ACC112 (cell line): ENCODE measurements around the gene LAMA2.

Source experiments
- H2AFZ ChIP-seq: fragments of 200-600 bp; sonication (generic); one replicate; pipeline ENCODE4 v1.6.0; 2017; ENCODE audit warnings: antibody characterized with exemption, low read length; ENCODE audit not compliant: unreplicated experiment
- H3K27ac ChIP-seq: fragments of 200-600 bp; sonication (generic); 2 replicates; pipeline ENCODE4 v1.5.1; 2014; ENCODE audit warnings: low read depth, mild to moderate bottlenecking, antibody characterized with exemption, low read length, moderate library complexity
- H3K27me3 ChIP-seq: fragments of 200-600 bp; sonication (generic); 2 replicates; pipeline ENCODE4 v1.6.1; 2014; ENCODE audit warnings: mild to moderate bottlenecking, antibody characterized with exemption, low read length, moderate library complexity, mixed read lengths; ENCODE audit not compliant: insufficient read depth
- H3K36me3 ChIP-seq: fragments of 200-600 bp; sonication (generic); 2 replicates; pipeline ENCODE4 v1.6.1; 2016; ENCODE audit warnings: mild to moderate bottlenecking, antibody characterized with exemption, low read length, moderate library complexity, mixed read lengths; ENCODE audit not compliant: insufficient read depth
- H3K4me1 ChIP-seq: fragments of 200-600 bp; sonication (generic); one replicate; pipeline ENCODE4 v1.6.1; 2016; ENCODE audit warnings: low read length, mixed read lengths; ENCODE audit not compliant: insufficient read depth, unreplicated experiment, control insufficient read depth
- H3K4me3 ChIP-seq: fragments of 200-600 bp; sonication (generic); 2 replicates; pipeline ENCODE4 v1.5.1; 2014; ENCODE audit warnings: mild to moderate bottlenecking, low read depth, low read length
- H3K79me2 ChIP-seq: fragments of 200-600 bp; sonication (generic); one replicate; pipeline ENCODE4 v1.6.0; 2016; ENCODE audit warnings: low read length; ENCODE audit not compliant: control insufficient read depth, unreplicated experiment, insufficient read depth

The LAMA2 gene

GRCh38 chr6:128914051-128914450, 31.1 kb downstream of the LAMA2 start:
- no peaks in the 10 kb centered on the region for H3K36me3 ChIP-seq
- peaks cover 5% of the 10 kb centered on the region for H3K4me1 ChIP-seq
- H3K4me3 ChIP-seq: no peak overlapping the region
- H3K27me3 ChIP-seq: no peaks in the 10 kb centered on the region
- no peak overlapping the region for H3K27ac ChIP-seq
- no peak overlapping the region for H2AFZ ChIP-seq
- H3K79me2 ChIP-seq: peaks cover 2% of the 10 kb centered on the region

GRCh38 chr6:128918886-128919285, 35.9 kb downstream of the LAMA2 start:
- peaks cover 14% of the 10 kb centered on the region for H3K4me1 ChIP-seq
- H2AFZ ChIP-seq: no peak overlapping the region
- no peaks in the 10 kb centered on the region for H3K36me3 ChIP-seq
- no peaks in the 10 kb centered on the region for H3K79me2 ChIP-seq
- no peaks in the 10 kb centered on the region for H3K27me3 ChIP-seq
- peak overlapping the region; percentile 57 for H3K27ac ChIP-seq
- H3K4me3 ChIP-seq: no peak overlapping the region

DNA sequence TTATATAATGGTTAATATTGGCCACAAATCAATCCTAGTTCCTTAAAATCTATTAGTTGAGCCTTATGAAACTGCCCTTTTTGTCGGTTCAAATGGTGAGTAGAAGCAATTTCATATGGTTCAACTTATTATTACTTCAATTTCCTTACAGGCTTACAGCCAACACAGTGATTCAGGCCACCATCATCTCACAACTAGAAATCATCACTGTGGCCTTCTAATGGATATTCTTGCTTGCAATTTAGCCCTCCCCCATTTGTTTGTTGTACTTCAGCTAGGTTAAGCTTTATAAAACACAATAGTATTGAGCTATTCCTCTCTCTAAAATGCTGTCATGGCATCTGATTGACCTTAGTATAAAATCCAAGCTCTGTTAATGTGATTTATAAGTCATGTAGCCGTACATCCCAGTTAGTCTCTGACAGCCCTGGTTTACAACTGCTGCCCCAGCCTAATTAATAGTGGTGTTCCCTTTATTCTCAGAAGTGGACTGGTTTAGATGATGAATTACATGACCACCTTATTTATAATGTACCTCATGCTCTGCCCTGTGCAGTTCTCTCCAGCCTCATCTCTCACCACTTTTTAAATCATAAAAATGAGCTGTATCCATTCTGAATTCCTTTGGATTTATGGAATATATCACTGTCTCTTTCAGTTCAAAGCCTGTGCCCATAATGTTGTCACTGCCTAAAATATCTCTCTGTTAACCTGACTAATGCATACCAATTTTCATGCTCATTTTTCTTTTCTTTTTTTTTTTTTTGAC, 36.7 kb downstream of the LAMA2 start:
- no peaks in the 10 kb centered on the region for H3K36me3 ChIP-seq
- H3K4me1 ChIP-seq: peaks cover 14% of the 10 kb centered on the region
- no peak overlapping the region for H2AFZ ChIP-seq
- no peak overlapping the region for H3K4me3 ChIP-seq
- H3K27me3 ChIP-seq: no peaks in the 10 kb centered on the region
- H3K79me2 ChIP-seq: no peaks in the 10 kb centered on the region
- H3K27ac ChIP-seq: peak overlapping the region; percentile 57

DNA sequence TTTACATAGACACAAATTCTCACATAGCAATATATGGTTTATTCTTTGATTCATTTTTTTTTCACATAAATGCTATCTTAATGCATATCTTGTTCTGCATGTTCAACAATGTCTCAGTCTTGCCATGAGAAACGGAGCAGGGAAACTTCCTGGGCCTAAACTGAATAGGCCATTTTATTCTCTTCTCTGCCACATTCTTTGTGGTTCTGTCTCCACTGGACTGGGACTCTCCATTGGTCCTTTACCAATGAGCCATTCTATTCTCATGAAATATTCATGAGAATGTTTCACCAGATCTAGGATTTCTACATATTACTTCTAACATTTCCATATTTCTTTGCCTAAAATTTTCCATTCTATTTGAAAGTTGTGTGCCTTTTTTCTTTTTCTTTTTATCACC, 42.8 kb downstream of the LAMA2 start:
- no peaks in the 10 kb centered on the region for H3K79me2 ChIP-seq
- no peaks in the 10 kb centered on the region for H3K4me1 ChIP-seq
- H3K27ac ChIP-seq: no peak overlapping the region
- no peaks in the 10 kb centered on the region for H3K27me3 ChIP-seq
- no peak overlapping the region for H2AFZ ChIP-seq
- H3K36me3 ChIP-seq: no peaks in the 10 kb centered on the region
- no peak overlapping the region for H3K4me3 ChIP-seq

DNA sequence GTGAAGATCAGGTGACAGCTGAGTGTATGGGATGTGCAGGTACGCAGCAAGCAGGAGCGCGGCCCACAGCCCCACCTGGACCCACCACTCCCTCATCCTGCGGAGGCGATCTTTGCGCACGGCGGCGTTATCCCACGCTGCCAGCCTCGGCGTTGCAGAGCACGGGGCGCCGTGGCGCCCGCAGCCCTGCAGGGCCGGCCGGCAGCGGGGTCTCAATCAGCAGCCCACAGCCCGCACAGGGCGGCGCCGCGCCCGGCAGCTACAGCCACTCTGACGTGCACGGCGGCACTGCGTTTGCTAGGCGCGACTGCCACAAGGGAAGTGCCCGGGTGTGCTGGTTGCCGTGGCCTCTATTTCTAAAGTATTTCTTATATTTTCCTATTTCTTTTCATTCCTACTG, 46.9 kb downstream of the LAMA2 start:
- Histone ChIP-seq H2AFZ (no peak overlapping the region), H3K4me3 (no peak overlapping the region), H3K79me2 (no peaks in the 10 kb centered on the region), H3K27ac (no peak overlapping the region), H3K27me3 (no peaks in the 10 kb centered on the region), H3K4me1 (peaks cover 4% of the 10 kb centered on the region), H3K36me3 (no peaks in the 10 kb centered on the region)

- Histone ChIP-seq H3K79me2 (no peaks in the 10 kb centered on the region), H2AFZ (no peak overlapping the region), H3K4me1 (peaks cover 4% of the 10 kb centered on the region), H3K4me3 (no peak overlapping the region), H3K27ac (no peak overlapping the region), H3K36me3 (no peaks in the 10 kb centered on the region), H3K27me3 (no peaks in the 10 kb centered on the region)
These were observed 47.4 kb downstream of the LAMA2 start for GRCh38 chr6:128930321-128930720.

DNA sequence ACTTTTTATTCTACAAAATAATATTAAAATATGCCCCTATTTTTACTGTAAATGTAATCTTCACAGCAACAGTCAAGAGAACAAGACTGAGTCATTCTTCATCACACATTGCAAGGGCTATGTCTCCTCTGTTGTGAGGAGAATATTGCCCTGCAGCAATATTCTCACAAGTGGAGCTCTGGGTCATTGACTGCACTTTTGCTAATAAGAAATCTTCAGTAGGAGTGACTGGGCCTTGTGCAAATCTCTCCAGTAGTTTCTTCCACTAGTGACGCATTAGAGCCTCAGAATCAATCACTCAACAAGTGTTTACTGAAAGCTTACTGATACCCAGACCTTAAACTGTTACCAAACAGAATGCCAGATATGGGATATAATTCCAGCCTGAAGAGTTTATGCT, 49.1 kb downstream of the LAMA2 start:
- peaks cover 4% of the 10 kb centered on the region for H3K4me1 ChIP-seq
- no peaks in the 10 kb centered on the region for H3K27me3 ChIP-seq
- H3K4me3 ChIP-seq: no peak overlapping the region
- H3K36me3 ChIP-seq: no peaks in the 10 kb centered on the region
- no peak overlapping the region for H3K27ac ChIP-seq
- no peaks in the 10 kb centered on the region for H3K79me2 ChIP-seq
- no peak overlapping the region for H2AFZ ChIP-seq

- H3K79me2 ChIP-seq: no peaks in the 10 kb centered on the region
- no peak overlapping the region for H3K4me3 ChIP-seq
- no peaks in the 10 kb centered on the region for H3K36me3 ChIP-seq
- H2AFZ ChIP-seq: no peak overlapping the region
- H3K27ac ChIP-seq: no peak overlapping the region
- no peaks in the 10 kb centered on the region for H3K27me3 ChIP-seq
- H3K4me1 ChIP-seq: peaks cover 3% of the 10 kb centered on the region
These were observed 67.9 kb downstream of the LAMA2 start for GRCh38 chr6:128950864-128951263.

DNA sequence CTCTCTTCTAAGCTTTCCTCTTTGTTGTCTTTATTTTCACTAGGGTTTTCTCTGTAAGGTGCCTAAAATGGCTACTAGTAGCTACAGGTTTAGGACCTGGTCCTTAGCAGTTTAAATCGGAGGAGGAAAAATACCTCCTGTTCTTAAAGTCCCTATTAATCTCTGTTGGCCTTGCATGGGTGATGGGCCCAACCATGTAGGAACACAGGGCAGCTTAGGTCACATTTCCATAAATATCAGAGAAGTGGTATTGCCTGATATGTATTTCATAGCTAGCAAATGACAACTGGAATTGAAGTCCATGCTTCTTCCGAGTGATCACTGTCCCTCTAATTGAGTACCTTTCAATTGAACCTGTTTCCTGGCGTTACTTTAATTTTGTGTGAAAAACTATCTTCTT, 70.0 kb downstream of the LAMA2 start:
- no peak overlapping the region for H2AFZ ChIP-seq
- H3K27me3 ChIP-seq: no peaks in the 10 kb centered on the region
- H3K4me3 ChIP-seq: no peak overlapping the region
- H3K4me1 ChIP-seq: peaks cover 3% of the 10 kb centered on the region
- H3K27ac ChIP-seq: no peak overlapping the region
- no peaks in the 10 kb centered on the region for H3K36me3 ChIP-seq
- no peaks in the 10 kb centered on the region for H3K79me2 ChIP-seq

GRCh38 chr6:128954308-128955043, 71.5 kb downstream of the LAMA2 start:
- Histone ChIP-seq H3K27me3 (no peaks in the 10 kb centered on the region), H3K27ac (no peak overlapping the region), H3K79me2 (no peaks in the 10 kb centered on the region), H3K36me3 (no peaks in the 10 kb centered on the region), H2AFZ (no peak overlapping the region), H3K4me3 (no peak overlapping the region), H3K4me1 (peaks cover 3% of the 10 kb centered on the region)

DNA sequence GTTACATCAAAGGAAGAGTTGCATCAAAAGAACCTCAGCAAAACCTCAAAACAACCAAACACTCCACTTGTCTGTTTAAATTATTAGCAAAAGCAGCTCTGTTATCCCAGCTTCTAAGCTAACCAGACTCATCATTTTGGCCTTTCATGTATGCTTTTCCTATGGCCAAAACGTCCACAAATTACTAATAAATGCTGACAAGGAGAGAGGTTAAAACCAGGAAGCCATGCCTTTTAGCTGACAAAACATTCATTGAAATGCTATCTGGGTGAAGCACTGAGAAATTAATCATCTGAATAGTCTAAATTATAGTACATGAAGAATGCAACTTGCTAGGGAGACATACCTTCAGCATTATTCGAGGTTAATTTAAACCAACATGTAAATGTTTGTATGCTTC, 80.6 kb downstream of the LAMA2 start:
- no peaks in the 10 kb centered on the region for H3K36me3 ChIP-seq
- no peaks in the 10 kb centered on the region for H3K79me2 ChIP-seq
- H2AFZ ChIP-seq: peak overlapping the region; percentile 71

More for the DNA sequence above, 80.6 kb downstream of the LAMA2 start:
- H3K27me3 ChIP-seq: no peaks in the 10 kb centered on the region
- H3K4me1 ChIP-seq: peaks cover 19% of the 10 kb centered on the region
- no peak overlapping the region for H3K4me3 ChIP-seq
- H3K27ac ChIP-seq: no peak overlapping the region
